Suprapubic skin (tissue), 4 donors: ENCODE results near the gene IDH3A. TPM values are rescaled to one million over a fixed set of nuclear protein-coding genes. Genes with fewer than 3 reads are reported as not detected.

ENCODE experiments used
- DNase-seq, 2 donors: peaks; one replicate each; pipeline ENCODE4 v3.0.0-alpha.2; 2019; ENCODE audit warnings: low spot score in 2 of 2
- H3K27ac ChIP-seq: fragments of 200-600 bp; sonication (generic); one replicate; pipeline ENCODE4 v1.5.1; 2019
- H3K27me3 ChIP-seq: fragments of 200-600 bp; sonication (generic); one replicate; pipeline ENCODE4 v1.5.1; 2019
- H3K36me3 ChIP-seq: fragments of 200-600 bp; sonication (generic); one replicate; pipeline ENCODE4 v1.5.1; 2019
- H3K4me1 ChIP-seq: fragments of 200-600 bp; sonication (generic); one replicate; pipeline ENCODE4 v1.5.1; 2019
- H3K4me3 ChIP-seq: fragments of 200-600 bp; sonication (generic); one replicate; pipeline ENCODE4 v1.5.1; 2019; ENCODE audit warnings: mild to moderate bottlenecking
- H3K9me3 ChIP-seq: fragments of 200-600 bp; sonication (generic); one replicate; pipeline ENCODE4 v1.5.1; 2019
- EP300 ChIP-seq: sonication (generic); formaldehyde crosslinking; IDR thresholded peaks from one replicate; pipeline ENCODE4 v1.6.1; 2017; ENCODE audit warnings: antibody characterized with exemption
- POLR2A ChIP-seq, 2 donors: fragments of 450-650 bp; IDR thresholded peaks; one replicate each; pipeline ENCODE4 v1.6.1; 2017; ENCODE audit warnings: antibody characterized with exemption in 2 of 2, mild to moderate bottlenecking in 2 of 2, moderate library complexity in 2 of 2
- POLR2AphosphoS5 ChIP-seq, 3 donors: sonication (generic); formaldehyde crosslinking; IDR thresholded peaks; one replicate each; pipeline ENCODE4 v1.6.1; 2017; ENCODE audit warnings: antibody characterized with exemption in 3 of 3
- WGBS: methylation state at CpG from one replicate; pipeline ENCODE4 v1.1.5; 2018; 5-methylcytosine and 5-hydroxymethylcytosine counted together
- total RNA-seq, 4 donors: library from RNA; depleted of rRNA; stranded (reverse); fragments of >200 nt; gene quantifications; one replicate each; pipeline ENCODE4 v1.1.0, GENCODE V29; 2016
- TF ChIP-seq, protein P1 (sequence below), 2 donors: fragments of 200-600 bp in 1 of 2; fragments of 450-650 bp in 1 of 2; sonication (generic) in 1 of 2; IDR thresholded peaks; one replicate each; pipeline ENCODE4 v1.5.1; 2016 to 2019; ENCODE audit warnings: antibody characterized with exemption in 2 of 2, mild to moderate bottlenecking in 1 of 2, moderate library complexity in 1 of 2

IDH3A gene
- total RNA-seq, 4 donors from 2014 or later, result 55.1 to 82.5 (median 55.8) TPM

DNA sequence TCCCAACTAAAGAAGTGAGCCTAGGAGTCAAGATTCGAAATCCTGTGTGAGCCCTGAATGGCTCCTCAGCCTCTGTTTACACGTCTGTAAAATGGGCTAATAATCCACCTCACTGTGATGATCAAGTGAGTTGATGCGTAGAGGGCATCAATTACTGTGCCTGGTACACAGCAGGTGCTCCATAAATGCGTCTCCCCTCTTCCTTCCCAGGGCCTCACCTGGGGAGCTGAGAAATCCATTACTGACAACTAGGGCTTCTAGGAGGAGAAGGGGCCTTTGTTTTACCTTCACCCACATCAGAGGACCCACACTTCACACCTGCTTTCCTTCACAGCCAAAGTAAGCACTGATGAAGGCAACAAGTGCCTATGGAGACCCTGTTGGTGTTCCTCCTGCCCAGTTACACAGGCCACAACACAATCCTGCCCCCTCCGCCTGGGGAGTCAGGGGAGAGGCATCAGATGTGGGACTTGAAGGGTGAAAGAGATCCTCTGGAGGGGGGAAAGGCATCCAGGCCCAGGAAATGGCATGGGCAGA lies 19.3 kb upstream of the IDH3A start:
- WGBS, result 93% methylated on average over 5 of the region's 5 CpGs
- TF ChIP-seq POLR2AphosphoS5 (IDR thresholded peaks at IDR 0.05), result no peak
- TF ChIP-seq, protein P1, sequence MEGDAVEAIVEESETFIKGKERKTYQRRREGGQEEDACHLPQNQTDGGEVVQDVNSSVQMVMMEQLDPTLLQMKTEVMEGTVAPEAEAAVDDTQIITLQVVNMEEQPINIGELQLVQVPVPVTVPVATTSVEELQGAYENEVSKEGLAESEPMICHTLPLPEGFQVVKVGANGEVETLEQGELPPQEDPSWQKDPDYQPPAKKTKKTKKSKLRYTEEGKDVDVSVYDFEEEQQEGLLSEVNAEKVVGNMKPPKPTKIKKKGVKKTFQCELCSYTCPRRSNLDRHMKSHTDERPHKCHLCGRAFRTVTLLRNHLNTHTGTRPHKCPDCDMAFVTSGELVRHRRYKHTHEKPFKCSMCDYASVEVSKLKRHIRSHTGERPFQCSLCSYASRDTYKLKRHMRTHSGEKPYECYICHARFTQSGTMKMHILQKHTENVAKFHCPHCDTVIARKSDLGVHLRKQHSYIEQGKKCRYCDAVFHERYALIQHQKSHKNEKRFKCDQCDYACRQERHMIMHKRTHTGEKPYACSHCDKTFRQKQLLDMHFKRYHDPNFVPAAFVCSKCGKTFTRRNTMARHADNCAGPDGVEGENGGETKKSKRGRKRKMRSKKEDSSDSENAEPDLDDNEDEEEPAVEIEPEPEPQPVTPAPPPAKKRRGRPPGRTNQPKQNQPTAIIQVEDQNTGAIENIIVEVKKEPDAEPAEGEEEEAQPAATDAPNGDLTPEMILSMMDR (IDR thresholded peaks at IDR 0.05), result no peak
- Histone ChIP-seq H3K4me3 (no peak overlapping the region), H3K4me1 (peaks cover 38% of the 10 kb centered on the region), H3K9me3 (no peaks in the 10 kb centered on the region), H3K27ac (no peak overlapping the region), H3K36me3 (no peaks in the 10 kb centered on the region), H3K27me3 (no peaks in the 10 kb centered on the region)
- peak in 1 of 2 donors; percentile 0 for DNase-seq

DNA sequence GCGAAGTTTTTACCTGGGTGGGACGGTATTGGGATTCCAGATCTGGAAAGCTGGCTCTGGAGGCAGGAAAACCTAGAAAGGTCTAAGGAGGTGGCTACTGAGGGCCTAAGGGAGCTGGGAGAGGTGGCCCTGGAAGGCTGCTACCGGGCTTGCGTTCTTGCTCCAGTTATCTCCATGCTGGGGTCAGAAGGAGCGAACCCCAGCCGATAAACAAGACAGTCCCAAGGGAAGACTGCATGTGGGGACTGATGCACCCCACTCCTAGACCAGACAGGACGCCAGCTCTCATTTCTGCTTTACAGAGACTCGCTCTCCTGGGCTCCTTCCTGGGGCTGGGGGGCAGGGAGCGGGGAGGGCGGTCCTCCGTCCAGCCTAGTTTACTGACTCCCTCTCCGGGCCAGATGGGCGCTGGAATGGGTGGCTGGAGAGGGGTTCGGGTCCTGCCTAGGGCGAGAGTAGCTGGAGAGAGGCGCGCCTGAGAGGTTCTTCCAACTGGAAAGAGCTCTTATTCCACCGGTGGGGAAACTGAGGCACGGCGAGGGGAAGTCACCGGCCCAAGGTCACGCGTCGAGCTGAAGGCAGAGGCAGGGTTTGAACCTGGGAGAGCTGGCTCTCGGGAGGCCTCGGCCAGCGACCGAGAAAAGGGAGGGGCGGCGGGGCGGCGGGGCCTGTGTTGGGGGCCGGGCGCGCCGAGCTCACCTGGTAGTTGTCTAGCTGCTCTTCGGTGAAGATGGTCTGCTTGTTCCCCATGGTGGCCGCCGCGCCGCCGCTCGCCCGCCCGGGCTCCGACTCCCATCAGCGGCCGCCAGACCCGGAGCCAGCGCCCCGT lies 18.5 kb upstream of the IDH3A start:
- no peaks in the 10 kb centered on the region for H3K36me3 ChIP-seq
- peak overlapping the region; percentile 81 for H3K27ac ChIP-seq
- H3K9me3 ChIP-seq, result no peaks in the 10 kb centered on the region
- H3K4me3 ChIP-seq, result peak overlapping the region; percentile 84
- H3K27me3 ChIP-seq, result no peaks in the 10 kb centered on the region
- TF ChIP-seq, protein P1 (IDR thresholded peaks at IDR 0.05), result no peak
- TF ChIP-seq POLR2A (IDR thresholded peaks at IDR 0.05) (no peak), EP300 (no peak), POLR2AphosphoS5 (IDR thresholded peaks at IDR 0.05) (no peak)
- DNase-seq, result peak in 1 of 2 donors; percentile 77
- peaks cover 38% of the 10 kb centered on the region for H3K4me1 ChIP-seq
- 48% methylated on average over 32 of the region's 51 CpGs for WGBS

DNA sequence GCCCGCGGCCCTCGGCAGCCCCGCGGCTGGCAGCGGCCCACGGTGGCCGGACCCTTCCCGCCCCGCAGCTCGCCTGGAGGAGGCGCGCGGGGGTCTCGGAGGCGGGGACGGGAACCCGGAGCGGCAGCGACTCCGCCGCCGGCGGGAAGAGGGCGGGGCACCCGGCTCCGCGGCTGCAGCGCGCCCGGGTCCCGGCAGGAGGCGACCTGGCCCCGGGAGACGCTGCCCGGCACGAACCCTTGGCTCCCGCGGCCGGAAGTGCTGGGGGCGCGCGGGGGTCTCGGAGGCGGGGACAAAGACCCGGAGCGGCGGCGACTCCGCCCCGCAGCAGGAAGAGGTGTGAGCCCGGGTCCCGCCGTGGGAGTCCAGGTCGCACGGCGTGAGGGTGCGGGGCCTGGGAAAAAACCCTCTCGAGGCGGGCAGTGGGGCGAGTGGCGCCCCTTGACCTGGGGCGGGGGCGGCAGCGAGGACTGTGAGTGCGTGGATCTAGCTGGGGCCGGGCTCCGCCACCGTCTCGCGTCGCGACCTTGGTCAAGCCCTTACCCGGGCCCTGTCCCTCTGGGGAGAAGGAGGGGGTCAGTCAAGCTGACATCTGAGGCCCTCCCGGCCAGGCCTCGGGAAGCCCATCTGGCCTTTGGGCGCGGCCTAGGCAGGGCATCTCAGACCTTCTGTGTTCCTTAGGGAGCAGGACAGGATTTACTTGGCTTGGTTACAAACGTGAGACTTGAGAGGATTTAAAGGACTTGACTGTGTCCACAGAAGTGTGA lies 17.7 kb upstream of the IDH3A start, which contains the start of gene CIB2:
CIB2 (minus strand) TSS at position 151 of the 767 bp plus-strand sequence. CDS start 230 bp downstream, outside the sequence.
- Histone ChIP-seq H3K27ac (peak within 1 kb of the TSS; percentile 81), H3K9me3 (no peaks in the 10 kb centered on the region), H3K4me3 (peak within 1 kb of the TSS; percentile 84), H3K4me1 (peaks cover 38% of the 10 kb centered on the region), H3K27me3 (no peaks in the 10 kb centered on the region), H3K36me3 (no peaks in the 10 kb centered on the region)
- peak in 1 of 2 donors; percentile 76 for DNase-seq
- 2% methylated on average over 25 of the region's 79 CpGs for WGBS
- no peak for TF ChIP-seq POLR2AphosphoS5 (IDR thresholded peaks at IDR 0.05)
- TF ChIP-seq, protein P1 (IDR thresholded peaks at IDR 0.05), result peak; percentile 67 to 93

DNA sequence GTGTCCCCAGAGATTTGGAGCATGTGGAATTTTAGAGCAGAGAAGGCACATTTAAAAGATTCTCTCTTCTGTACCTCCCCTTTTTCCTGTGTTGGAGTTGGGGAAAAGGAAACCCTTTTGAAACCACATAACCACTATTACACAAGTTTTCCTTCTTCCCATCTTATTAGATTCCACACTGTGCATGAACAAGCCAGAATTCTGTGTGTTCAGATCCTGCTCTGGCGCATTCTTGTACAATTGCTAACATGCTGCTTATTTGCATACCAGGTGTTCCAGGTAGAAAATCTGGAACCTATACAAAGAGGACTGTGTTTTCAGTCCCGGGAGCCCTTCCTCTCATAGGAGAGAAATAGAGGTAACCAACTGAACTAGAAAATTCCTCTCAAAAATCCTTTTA lies 15.4 kb upstream of the IDH3A start:
- 56% methylated on average over 2 of the region's 2 CpGs for WGBS

More for the DNA sequence above, 15.4 kb upstream of the IDH3A start:
- Histone ChIP-seq H3K4me3 (no peak overlapping the region), H3K4me1 (peaks cover 38% of the 10 kb centered on the region), H3K9me3 (no peaks in the 10 kb centered on the region), H3K27ac (peak overlapping the region; percentile 69), H3K36me3 (no peaks in the 10 kb centered on the region), H3K27me3 (no peaks in the 10 kb centered on the region)
- peak in 1 of 2 donors; percentile 19 for DNase-seq
- TF ChIP-seq EP300, result no peak
- TF ChIP-seq, protein P1 (IDR thresholded peaks at IDR 0.05), result no peak
- no peak for TF ChIP-seq POLR2AphosphoS5 (IDR thresholded peaks at IDR 0.05)
- TF ChIP-seq POLR2A (IDR thresholded peaks at IDR 0.05), result no peak
